GM12878 (cell line): ENCODE data around the gene ANKRD11. TPM values are rescaled to one million over a fixed set of nuclear protein-coding genes. Genes with fewer than 3 reads are reported as not detected.
A peak's percentile ranks its signal among the peaks of the same experiment; 100 is the strongest.

Experiments used
- ATAC-seq: fragments of 200-7000 bp; cut with Tn5 transposase; 3 replicates; pipeline ENCODE4 v1.9.1; 2020; ENCODE audit warnings: mild to moderate bottlenecking, moderate library complexity
- BruUV-seq: library from RNA; stranded (reverse); fragments of 400-500 nt; replicated peaks from 2 replicates; lab custom pipeline; 2021; lab: Mats Ljungman, UMichigan
- CTCF ChIA-PET: fragments of 300-600 bp; sonication (Branson Sonifier 250); formaldehyde crosslinking; extraction: SDS; loops from one replicate; lab custom pipeline; 2021; ENCODE audit warnings: inconsistent platforms; lab: Yijun Ruan, JAX
- POLR2A ChIA-PET: fragments of 350-600 bp; formaldehyde crosslinking; extraction: SDS; loops from one replicate; lab custom pipeline; 2021; ENCODE audit warnings: inconsistent platforms; lab: Charles Lee
- RAD21 ChIA-PET: fragments of 300-600 bp; sonication (Branson Sonifier 250); formaldehyde crosslinking; loops from one replicate; lab custom pipeline; 2023; ENCODE audit warnings: antibody characterized with exemption; ENCODE audit not compliant: unreplicated experiment; lab: Charles Lee
- SMC1A ChIA-PET: fragments of 300-600 bp; sonication (Branson Sonifier 250); formaldehyde crosslinking; loops from one replicate; lab custom pipeline; 2023; ENCODE audit not compliant: unreplicated experiment, uncharacterized antibody; lab: Charles Lee
- DNase-seq: peaks from one replicate; pipeline ENCODE4 v3.0.0-alpha.2; 2011; ENCODE audit warnings: low read depth, low spot score
- FAIRE-seq: peaks from 3 replicates; lab custom pipeline; 2011; peaks lifted over from hg19 to GRCh38; lab: Jason Lieb, UNC
- H2AFZ ChIP-seq: 2 replicates; pipeline ENCODE4 v1.6.0; 2011; ENCODE audit warnings: low read depth, low read length, control low read depth; ENCODE audit not compliant: control insufficient read depth
- H3K27ac ChIP-seq: 2 replicates; pipeline ENCODE4 v1.5.1; 2011; ENCODE audit warnings: control low read depth; ENCODE audit not compliant: control insufficient read depth, insufficient read depth
- H3K27me3 ChIP-seq, 2 experiments: replicated peaks in 1 of 2; 2 replicates each; pipeline versions ENCODE4 v1.6.0 to v1.6.1; 2011; ENCODE audit warnings: low read length in 1 of 2; ENCODE audit not compliant: control insufficient read depth in 2 of 2, insufficient read depth in 2 of 2
- H3K36me3 ChIP-seq, 2 experiments: 2 replicates each; pipeline ENCODE4 v1.5.1; 2011; ENCODE audit warnings: low read length in 1 of 2; ENCODE audit not compliant: control insufficient read depth in 2 of 2, insufficient read depth in 2 of 2
- H3K4me1 ChIP-seq: 2 replicates; pipeline ENCODE4 v1.6.1; 2011; ENCODE audit warnings: mild to moderate bottlenecking, low read length, moderate library complexity, mixed read lengths; ENCODE audit not compliant: control insufficient read depth, insufficient read depth
- H3K4me2 ChIP-seq: 2 replicates; pipeline ENCODE4 v1.6.0; 2011; ENCODE audit warnings: control low read depth; ENCODE audit not compliant: control insufficient read depth, insufficient read depth
- H3K4me3 ChIP-seq: fragments of 200-600 bp; sonication (generic); 2 replicates; pipeline ENCODE4 v1.5.1; 2016
- H3K79me2 ChIP-seq: 2 replicates; pipeline ENCODE4 v1.6.0; 2011; ENCODE audit warnings: low read length; ENCODE audit not compliant: control insufficient read depth, insufficient read depth
- H3K9ac ChIP-seq: 2 replicates; pipeline ENCODE4 v1.8.0; 2011; ENCODE audit warnings: low read length, control low read depth, mixed read lengths; ENCODE audit not compliant: control insufficient read depth, insufficient read depth
- H3K9me3 ChIP-seq: replicated peaks from 3 replicates; pipeline ENCODE4 v1.5.1; 2011; ENCODE audit warnings: mild to moderate bottlenecking, low read length; ENCODE audit not compliant: control insufficient read depth, insufficient read depth
- H4K20me1 ChIP-seq: 2 replicates; pipeline ENCODE4 v1.6.0; 2011; ENCODE audit not compliant: control insufficient read depth, insufficient read depth
- CBFB ChIP-seq: IDR thresholded peaks from 2 replicates; pipeline ENCODE4 v1.6.1; 2016; ENCODE audit warnings: antibody characterized with exemption, low read depth
- FOS ChIP-seq: IDR thresholded peaks from 3 replicates; pipeline ENCODE4 v1.6.1; 2011; ENCODE audit warnings: borderline replicate concordance; ENCODE audit not compliant: insufficient read length; ENCODE audit errors: extremely low read depth
- GABPA ChIP-seq: IDR thresholded peaks from 2 replicates; pipeline ENCODE4 v1.6.1; 2014; ENCODE audit warnings: antibody characterized with exemption, low read depth, mild to moderate bottlenecking, inconsistent platforms
- IKZF1 ChIP-seq: fragments of 450-650 bp; conservative IDR thresholded peaks from 2 replicates; pipeline ENCODE4 v1.6.1; 2017; ENCODE audit warnings: antibody characterized with exemption, mild to moderate bottlenecking
- KDM1A ChIP-seq: fragments of 200-600 bp; sonication (generic); IDR thresholded peaks from 2 replicates; pipeline ENCODE4 v1.6.1; 2016; ENCODE audit warnings: borderline replicate concordance
- MEF2A ChIP-seq: IDR thresholded peaks from 2 replicates; pipeline ENCODE4 v1.6.1; 2011; ENCODE audit warnings: low read depth, mild to moderate bottlenecking, low read length, moderate library complexity; ENCODE audit not compliant: insufficient read depth
- MXI1 ChIP-seq: fragments of 150-350 bp; IDR thresholded peaks from 2 replicates; pipeline ENCODE4 v1.6.1; 2011; ENCODE audit warnings: low read depth, mild to moderate bottlenecking, inconsistent platforms, low read length, improper control_type of control experiment
- NFIC ChIP-seq: IDR thresholded peaks from 2 replicates; pipeline ENCODE4 v1.6.1; 2012; ENCODE audit warnings: low read depth, mild to moderate bottlenecking, inconsistent platforms, low read length, moderate library complexity
- NFXL1 ChIP-seq: fragments of 450-650 bp; IDR thresholded peaks from 2 replicates; pipeline ENCODE4 v1.6.1; 2017; ENCODE audit warnings: antibody characterized with exemption, mild to moderate bottlenecking, borderline replicate concordance
- NR2C1 ChIP-seq: fragments of 450-650 bp; IDR thresholded peaks from 2 replicates; pipeline ENCODE4 v1.6.1; 2017; ENCODE audit warnings: antibody characterized with exemption, mild to moderate bottlenecking, moderate library complexity
- PAX5 ChIP-seq: IDR thresholded peaks from 2 replicates; pipeline ENCODE4 v1.6.1; 2011; ENCODE audit warnings: low read depth, low read length, borderline replicate concordance
- PML ChIP-seq: IDR thresholded peaks from 2 replicates; pipeline ENCODE4 v1.6.1; 2012; ENCODE audit warnings: low read length, inconsistent platforms
- RELA ChIP-seq: fragments of 450-650 bp; IDR thresholded peaks from 2 replicates; pipeline ENCODE4 v1.8.0; 2014; ENCODE audit warnings: borderline replicate concordance; ENCODE audit not compliant: partially characterized antibody
- SPI1 ChIP-seq: IDR thresholded peaks from 2 replicates; pipeline ENCODE4 v1.6.1; 2011; ENCODE audit warnings: low read depth, mild to moderate bottlenecking, low read length, moderate library complexity, borderline replicate concordance; ENCODE audit not compliant: insufficient read depth
- TBL1XR1 ChIP-seq: IDR thresholded peaks from 2 replicates; pipeline ENCODE4 v1.6.1; 2012; ENCODE audit warnings: low read depth, low read length, improper control_type of control experiment
- USF2 ChIP-seq: IDR thresholded peaks from 2 replicates; pipeline ENCODE4 v1.6.1; 2011; ENCODE audit warnings: low read depth, low read length, improper control_type of control experiment, borderline replicate concordance
- WGBS: methylation state at CpG from one replicate; pipeline ENCODE4 v1.1.6; 2016; ENCODE audit warnings: low lambda C conversion rate; ENCODE audit not compliant: insufficient replicate concordance, insufficient coverage; ENCODE audit errors: missing lambda C conversion rate; 5-methylcytosine and 5-hydroxymethylcytosine counted together
- in situ Hi-C: fragments of 300-500 bp; cut with MboI; formaldehyde crosslinking; loops from 9 replicates; pipeline ENCODE4 v1.14.3; 2018; ENCODE audit warnings: mixed read lengths
- intact Hi-C: fragments of 100-400 bp; cut with micrococcal nuclease; formaldehyde crosslinking; loops from one replicate; pipeline ENCODE4 v1.14.2; 2022; ENCODE audit not compliant: unreplicated experiment
- polyA plus RNA-seq, 11 experiments: library from polyadenylated mRNA; depleted of rRNA in 4 of 11; unstranded in 6 of 11; stranded (reverse) in 5 of 11; fragments of >200 nt; fragmentation: Nextera tagmentation in 4 of 11; fragmentation: Illumina TruSeq in 1 of 11; extraction: Ambion mirVana in 4 of 11; extraction: Trizol in 1 of 11; gene quantifications; 1 replicate in 1 of 11; 2 replicates in 10 of 11; pipeline versions ENCODE4 v1.2.1 to v1.2.3, GENCODE V29; 2011 to 2016; ENCODE audit warnings: inconsistent platforms in 2 of 11, missing spikeins in 2 of 11, low read depth in 1 of 11
- total RNA-seq, 4 experiments: library from RNA; depleted of rRNA in 3 of 4; stranded (reverse); fragments of >200 nt in 3 of 4; fragmentation: Illumina TruSeq in 1 of 4; extraction: Trizol in 1 of 4; gene quantifications; 2 replicates each; pipeline versions ENCODE4 v1.2.1 to v1.2.3, GENCODE V29; 2013 to 2021
- TF ChIP-seq, protein P1 (sequence below): fragments of 450-650 bp; IDR thresholded peaks from 2 replicates; pipeline ENCODE4 v1.6.1; 2017; ENCODE audit warnings: mild to moderate bottlenecking, moderate library complexity
- TF ChIP-seq, protein P2 (sequence below): IDR thresholded peaks from 2 replicates; pipeline ENCODE4 v1.6.1; 2011; ENCODE audit warnings: borderline replicate concordance, low read depth, mild to moderate bottlenecking, moderate library complexity, mixed read lengths, low read length; ENCODE audit not compliant: insufficient read depth; ENCODE audit errors: extremely low read length

The ANKRD11 gene
- total and polyA plus RNA-seq, 10 of the 15 experiments (the other 5 are each of a cell fraction or from before 2014, with no cell fraction given), result 5.1 to 103 (median 27.4) TPM

DNA sequence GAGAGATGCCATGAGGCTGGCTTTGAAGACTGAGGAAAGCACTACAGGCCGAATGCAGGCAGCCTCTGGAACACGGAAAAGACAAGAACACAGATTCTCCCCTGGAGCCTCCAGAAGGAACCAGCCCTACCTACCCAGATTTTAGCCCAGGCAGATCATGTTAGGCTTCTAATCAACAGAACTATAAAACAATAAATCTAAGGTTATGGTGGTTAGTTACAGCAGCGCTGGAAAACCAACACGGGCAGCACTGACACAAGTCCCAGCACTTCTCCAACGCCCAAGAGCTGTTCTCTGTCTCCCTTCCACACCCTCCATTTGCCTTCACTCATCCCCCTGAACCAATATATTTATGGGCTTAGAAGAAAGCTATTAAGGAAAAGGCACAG is 7.5 kb downstream of the ANKRD11 start (continued):
- TF ChIP-seq RELA (no peak), PAX5 (no peak), TBL1XR1 (no peak), GABPA (no peak), FOS (no peak), USF2 (no peak), PML (no peak)

DNA sequence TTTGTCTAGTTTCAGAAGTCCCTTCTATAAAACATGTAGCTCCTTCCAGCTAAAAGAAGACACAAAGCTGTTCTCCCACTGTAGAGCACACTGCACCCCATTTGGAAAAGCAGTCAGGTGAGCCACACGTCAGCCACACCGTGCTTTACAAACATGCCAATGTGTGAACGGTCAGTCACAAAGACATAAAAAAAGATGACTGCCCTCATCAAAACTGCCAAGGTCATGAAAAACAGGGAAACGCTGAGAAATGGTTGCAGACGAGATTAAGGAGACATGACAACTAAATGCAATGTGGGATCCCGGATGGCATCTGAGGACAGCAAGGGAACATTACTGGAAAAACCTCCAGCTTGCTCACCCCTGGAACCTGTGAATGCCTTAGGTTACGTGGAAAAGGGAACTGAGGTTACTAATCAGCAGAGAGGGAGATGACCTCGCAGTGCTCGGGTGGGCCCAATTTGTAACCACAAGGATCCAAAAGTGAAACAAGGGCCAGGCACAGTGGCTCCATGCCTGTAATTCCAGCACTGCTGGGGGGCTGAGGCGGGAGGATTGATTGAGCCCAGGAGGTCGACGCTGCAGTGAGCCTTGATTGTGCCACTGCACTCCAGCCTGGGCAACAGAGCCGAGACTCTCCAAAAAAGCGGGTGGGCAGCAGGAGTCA is 8.1 kb downstream of the ANKRD11 start:
- Histone ChIP-seq H3K9ac (no peak overlapping the region), H3K4me3 (no peak overlapping the region), H3K4me1 (peaks cover 77% of the 10 kb centered on the region), H3K27me3 (no peaks in the 10 kb centered on the region), H3K4me2 (peak overlapping the region; percentile 66), H3K36me3 (peaks cover 3 to 6% of the 10 kb centered on the region in 2 experiments; a peak in 3 of 4 replicates), H3K27ac (0 out of 2 replicates have a peak overlapping the region, but pooled peaks have one; percentile 0), H3K79me2 (peaks cover 96% of the 10 kb centered on the region), H3K9me3 (no peaks in the 10 kb centered on the region), H4K20me1 (peaks cover 24% of the 10 kb centered on the region), H2AFZ (no peak overlapping the region)
- ChIA-PET RAD21 (interaction anchor here (1.3 to 1.7 kb wide), 2 partner anchors 26 to 147 kb away, joined by 3 to 4 read pairs; partner anchors contain the start of gene SPG7), SMC1A (interaction anchor here (1.2 kb wide), 1 partner anchor 8 kb away, joined by 3 read pairs; no protein-coding TSS in a partner anchor), POLR2A (interaction anchor here (0.9 to 1.0 kb wide), 2 partner anchors 10 to 62 kb away, joined by 3 read pairs; no protein-coding TSS in a partner anchor), CTCF (no interaction called here)
- ATAC-seq (no peak), FAIRE-seq (no peak), DNase-seq (no peak)
- intact Hi-C loops, result no loop called here
- in situ Hi-C loops, result no loop called here
- BruUV-seq, result no TSS peak
- 85% methylated on average over 14 of the region's 14 CpGs for WGBS
- no peak for TF ChIP-seq KDM1A
- TF ChIP-seq, protein P1, sequence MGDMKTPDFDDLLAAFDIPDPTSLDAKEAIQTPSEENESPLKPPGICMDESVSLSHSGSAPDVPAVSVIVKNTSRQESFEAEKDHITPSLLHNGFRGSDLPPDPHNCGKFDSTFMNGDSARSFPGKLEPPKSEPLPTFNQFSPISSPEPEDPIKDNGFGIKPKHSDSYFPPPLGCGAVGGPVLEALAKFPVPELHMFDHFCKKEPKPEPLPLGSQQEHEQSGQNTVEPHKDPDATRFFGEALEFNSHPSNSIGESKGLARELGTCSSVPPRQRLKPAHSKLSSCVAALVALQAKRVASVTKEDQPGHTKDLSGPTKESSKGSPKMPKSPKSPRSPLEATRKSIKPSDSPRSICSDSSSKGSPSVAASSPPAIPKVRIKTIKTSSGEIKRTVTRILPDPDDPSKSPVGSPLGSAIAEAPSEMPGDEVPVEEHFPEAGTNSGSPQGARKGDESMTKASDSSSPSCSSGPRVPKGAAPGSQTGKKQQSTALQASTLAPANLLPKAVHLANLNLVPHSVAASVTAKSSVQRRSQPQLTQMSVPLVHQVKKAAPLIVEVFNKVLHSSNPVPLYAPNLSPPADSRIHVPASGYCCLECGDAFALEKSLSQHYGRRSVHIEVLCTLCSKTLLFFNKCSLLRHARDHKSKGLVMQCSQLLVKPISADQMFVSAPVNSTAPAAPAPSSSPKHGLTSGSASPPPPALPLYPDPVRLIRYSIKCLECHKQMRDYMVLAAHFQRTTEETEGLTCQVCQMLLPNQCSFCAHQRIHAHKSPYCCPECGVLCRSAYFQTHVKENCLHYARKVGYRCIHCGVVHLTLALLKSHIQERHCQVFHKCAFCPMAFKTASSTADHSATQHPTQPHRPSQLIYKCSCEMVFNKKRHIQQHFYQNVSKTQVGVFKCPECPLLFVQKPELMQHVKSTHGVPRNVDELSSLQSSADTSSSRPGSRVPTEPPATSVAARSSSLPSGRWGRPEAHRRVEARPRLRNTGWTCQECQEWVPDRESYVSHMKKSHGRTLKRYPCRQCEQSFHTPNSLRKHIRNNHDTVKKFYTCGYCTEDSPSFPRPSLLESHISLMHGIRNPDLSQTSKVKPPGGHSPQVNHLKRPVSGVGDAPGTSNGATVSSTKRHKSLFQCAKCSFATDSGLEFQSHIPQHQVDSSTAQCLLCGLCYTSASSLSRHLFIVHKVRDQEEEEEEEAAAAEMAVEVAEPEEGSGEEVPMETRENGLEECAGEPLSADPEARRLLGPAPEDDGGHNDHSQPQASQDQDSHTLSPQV, result no peak
- no peak for TF ChIP-seq MEF2A
- TF ChIP-seq CBFB, result no peak
- TF ChIP-seq NFIC, result no peak
- TF ChIP-seq, protein P2, sequence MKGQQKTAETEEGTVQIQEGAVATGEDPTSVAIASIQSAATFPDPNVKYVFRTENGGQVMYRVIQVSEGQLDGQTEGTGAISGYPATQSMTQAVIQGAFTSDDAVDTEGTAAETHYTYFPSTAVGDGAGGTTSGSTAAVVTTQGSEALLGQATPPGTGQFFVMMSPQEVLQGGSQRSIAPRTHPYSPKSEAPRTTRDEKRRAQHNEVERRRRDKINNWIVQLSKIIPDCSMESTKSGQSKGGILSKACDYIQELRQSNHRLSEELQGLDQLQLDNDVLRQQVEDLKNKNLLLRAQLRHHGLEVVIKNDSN, result no peak
- TF ChIP-seq MXI1, result no peak
- peak; percentile 37; the same call in 1 of the 2 replicates for TF ChIP-seq IKZF1
- no peak for TF ChIP-seq NR2C1
- TF ChIP-seq NFXL1, result no peak
- peak; percentile 27; the same call in 1 of the 2 replicates for TF ChIP-seq SPI1
